ENCODE results near the gene FRAS1. TPM values are rescaled to one million over a fixed set of nuclear protein-coding genes. Genes with fewer than 3 reads are reported as not detected.

FRAS1 gene
- total and polyA plus RNA-seq, 2 donors (not counting 1 experiment from before 2014, with no cell fraction given) = 0.03 to 0.12 TPM

DNA sequence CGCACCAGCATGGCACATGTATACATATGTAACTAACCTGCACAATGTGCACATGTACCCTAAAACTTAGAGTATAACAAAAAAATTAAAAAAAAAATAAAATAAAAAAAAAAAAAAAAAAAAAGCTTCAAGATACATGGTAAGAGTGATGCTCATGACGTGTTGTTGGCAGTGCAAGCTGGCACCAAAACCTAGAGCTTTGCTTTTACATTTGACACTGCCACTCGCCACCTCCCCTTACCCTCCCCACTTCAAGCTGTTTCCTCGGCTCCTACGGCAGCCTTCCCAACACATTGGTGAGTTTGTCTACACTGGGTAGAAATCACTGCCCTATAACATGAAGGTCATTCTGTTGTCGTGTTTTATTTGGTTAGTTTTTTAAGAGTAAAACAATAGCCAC is 296.8 kb downstream of the FRAS1 start:
- WGBS (ENCODE audit: insufficient coverage) = 100% methylated on average over 1 of the region's 6 CpGs
- Histone ChIP-seq H3K36me3 (replicated peaks in 1 of 2; ENCODE audit: control extremely low read depth in 1 of 2, control insufficient read depth in 1 of 2, extremely low read depth in 1 of 2, insufficient read depth in 2 of 2, low read length in 1 of 2) (no peaks in the 10 kb centered on the region), H3K79me2 (ENCODE audit: control insufficient read depth, insufficient read depth, low read length) (no peaks in the 10 kb centered on the region), H4K20me1 (ENCODE audit: control insufficient read depth, insufficient read depth, low read length, poor library complexity, severe bottlenecking) (no peaks in the 10 kb centered on the region), H3K27ac (ENCODE audit: low read length in 2 of 2) (no peak overlapping the region), H3K27me3 (replicated peaks in 1 of 4; ENCODE audit: control extremely low read depth in 1 of 4, control insufficient read depth in 3 of 4, insufficient read depth in 4 of 4, low read length in 3 of 4) (peaks cover 0 to 6% (median 1%) of the 10 kb centered on the region in 4 experiments), H3K9ac (ENCODE audit: low read length) (no peak overlapping the region), H3K4me2 (replicated peaks; ENCODE audit: low read depth, low read length, poor library complexity, severe bottlenecking) (no peak overlapping the region), H2AFZ (ENCODE audit: insufficient read depth, low read depth, low read length, poor library complexity, severe bottlenecking) (no peak overlapping the region), H3K9me3 (ENCODE audit: control extremely low read depth in 1 of 3, control insufficient read depth in 2 of 3, insufficient read depth in 1 of 3, low read length in 2 of 3) (no peaks in the 10 kb centered on the region), H3K4me1 (ENCODE audit: control insufficient read depth in 2 of 2, insufficient read depth in 2 of 2, low read length in 2 of 2) (no peaks in the 10 kb centered on the region), H3K4me3 (ENCODE audit: control extremely low read depth in 1 of 5, extremely low read depth in 1 of 5, insufficient read depth in 1 of 5, low read depth in 2 of 5, low read length in 4 of 5) (no peak overlapping the region)
- Mint-ChIP-seq H3K4me1 (no peaks in the 10 kb centered on the region), H3K27ac (no peak overlapping the region), H3K27me3 (peaks cover 14% of the 10 kb centered on the region), H3K9me3 (ENCODE audit: insufficient read depth) (no peaks in the 10 kb centered on the region), H3K4me3 (no peak overlapping the region)
- CTCF ChIA-PET = interaction anchor here (1.7 kb wide), 1 partner anchor 9 kb away, joined by 6 read pairs; no protein-coding TSS in a partner anchor
- ATAC-seq (ENCODE audit: low read depth) (no peak), DNase-seq (no peak)
- TF ChIP-seq, protein P1, sequence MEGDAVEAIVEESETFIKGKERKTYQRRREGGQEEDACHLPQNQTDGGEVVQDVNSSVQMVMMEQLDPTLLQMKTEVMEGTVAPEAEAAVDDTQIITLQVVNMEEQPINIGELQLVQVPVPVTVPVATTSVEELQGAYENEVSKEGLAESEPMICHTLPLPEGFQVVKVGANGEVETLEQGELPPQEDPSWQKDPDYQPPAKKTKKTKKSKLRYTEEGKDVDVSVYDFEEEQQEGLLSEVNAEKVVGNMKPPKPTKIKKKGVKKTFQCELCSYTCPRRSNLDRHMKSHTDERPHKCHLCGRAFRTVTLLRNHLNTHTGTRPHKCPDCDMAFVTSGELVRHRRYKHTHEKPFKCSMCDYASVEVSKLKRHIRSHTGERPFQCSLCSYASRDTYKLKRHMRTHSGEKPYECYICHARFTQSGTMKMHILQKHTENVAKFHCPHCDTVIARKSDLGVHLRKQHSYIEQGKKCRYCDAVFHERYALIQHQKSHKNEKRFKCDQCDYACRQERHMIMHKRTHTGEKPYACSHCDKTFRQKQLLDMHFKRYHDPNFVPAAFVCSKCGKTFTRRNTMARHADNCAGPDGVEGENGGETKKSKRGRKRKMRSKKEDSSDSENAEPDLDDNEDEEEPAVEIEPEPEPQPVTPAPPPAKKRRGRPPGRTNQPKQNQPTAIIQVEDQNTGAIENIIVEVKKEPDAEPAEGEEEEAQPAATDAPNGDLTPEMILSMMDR (IDR thresholded peaks at IDR 0.05) = no peak
- no peak for TF ChIP-seq EZH2 (IDR thresholded peaks at IDR 0.05; ENCODE audit: borderline replicate concordance, insufficient read depth, low read depth, low read length, poor library complexity, severe bottlenecking)
- intact Hi-C loops (cut with micrococcal nuclease) = no loop called here
- POLR2A ChIA-PET = no interaction called here

GRCh38 chr4:78354782-78355181 is 297.7 kb downstream of the FRAS1 start:
- no peak overlapping the region for H3K27ac ChIP-seq (ENCODE audit: low read length in 2 of 2)
- no peak overlapping the region for H3K4me3 ChIP-seq (ENCODE audit: control extremely low read depth in 1 of 5, extremely low read depth in 1 of 5, insufficient read depth in 1 of 5, low read depth in 2 of 5, low read length in 4 of 5)
- H3K9me3 ChIP-seq (ENCODE audit: control extremely low read depth in 1 of 3, control insufficient read depth in 2 of 3, insufficient read depth in 1 of 3, low read length in 2 of 3) = no peaks in the 10 kb centered on the region
- no peaks in the 10 kb centered on the region for H4K20me1 ChIP-seq (ENCODE audit: control insufficient read depth, insufficient read depth, low read length, poor library complexity, severe bottlenecking)
- no peak overlapping the region for H3K4me3 Mint-ChIP-seq
- H3K27me3 Mint-ChIP-seq = peaks cover 15% of the 10 kb centered on the region
- H3K9me3 Mint-ChIP-seq (ENCODE audit: insufficient read depth) = no peaks in the 10 kb centered on the region
- H3K79me2 ChIP-seq (ENCODE audit: control insufficient read depth, insufficient read depth, low read length) = no peaks in the 10 kb centered on the region
- no CpG with 5 or more reads among the region's 4 CpGs for WGBS (ENCODE audit: insufficient coverage)
- ChIA-PET POLR2A (no interaction called here), CTCF (interaction anchor here (1.7 kb wide), 1 partner anchor 10 kb away, joined by 6 read pairs; no protein-coding TSS in a partner anchor)
- no peak for TF ChIP-seq EZH2 (IDR thresholded peaks at IDR 0.05; ENCODE audit: borderline replicate concordance, insufficient read depth, low read depth, low read length, poor library complexity, severe bottlenecking)
- TF ChIP-seq, protein P1 (IDR thresholded peaks at IDR 0.05) = no peak
- H3K36me3 ChIP-seq (replicated peaks in 1 of 2; ENCODE audit: control extremely low read depth in 1 of 2, control insufficient read depth in 1 of 2, extremely low read depth in 1 of 2, insufficient read depth in 2 of 2, low read length in 1 of 2) = no peaks in the 10 kb centered on the region
- intact Hi-C loops (cut with micrococcal nuclease) = no loop called here
- no peak overlapping the region for H3K27ac Mint-ChIP-seq
- no peak for ATAC-seq (ENCODE audit: low read depth)
- no peaks in the 10 kb centered on the region for H3K4me1 ChIP-seq (ENCODE audit: control insufficient read depth in 2 of 2, insufficient read depth in 2 of 2, low read length in 2 of 2)
- H3K9ac ChIP-seq (ENCODE audit: low read length) = no peak overlapping the region
- H3K27me3 ChIP-seq (replicated peaks in 1 of 4; ENCODE audit: control extremely low read depth in 1 of 4, control insufficient read depth in 3 of 4, insufficient read depth in 4 of 4, low read length in 3 of 4) = peaks cover 0 to 6% (median 1%) of the 10 kb centered on the region in 4 experiments
- no peaks in the 10 kb centered on the region for H3K4me1 Mint-ChIP-seq
- DNase-seq = no peak
- no peak overlapping the region for H3K4me2 ChIP-seq (replicated peaks; ENCODE audit: low read depth, low read length, poor library complexity, severe bottlenecking)
- no peak overlapping the region for H2AFZ ChIP-seq (ENCODE audit: insufficient read depth, low read depth, low read length, poor library complexity, severe bottlenecking)
